GM10248 (cell line): Measurements from ENCODE around the gene OR52N2.

ENCODE experiments used
- CTCF ChIA-PET: fragments of 300-600 bp; sonication (Branson Sonifier 250); formaldehyde crosslinking; extraction: SDS; loops from one replicate; lab custom pipeline; 2021; ENCODE audit warnings: antibody characterized with exemption; lab: Yijun Ruan, JAX
- POLR2A ChIA-PET: fragments of 350-650 bp; sonication (Branson Sonifier 250); formaldehyde crosslinking; extraction: SDS; loops from one replicate; lab custom pipeline; 2020; ENCODE audit warnings: antibody characterized with exemption; lab: Yijun Ruan, JAX
- DNase-seq: peaks from one replicate; pipeline ENCODE4 v3.0.0; 2012; ENCODE audit errors: extremely low spot score
- TF ChIP-seq, protein P1 (sequence below): IDR thresholded peaks from 2 replicates; pipeline ENCODE4 v1.5.1; 2012; ENCODE audit warnings: mild to moderate bottlenecking, low read depth; ENCODE audit errors: extremely low read depth, missing control alignments, control extremely low read depth

The OR52N2 gene

DNA sequence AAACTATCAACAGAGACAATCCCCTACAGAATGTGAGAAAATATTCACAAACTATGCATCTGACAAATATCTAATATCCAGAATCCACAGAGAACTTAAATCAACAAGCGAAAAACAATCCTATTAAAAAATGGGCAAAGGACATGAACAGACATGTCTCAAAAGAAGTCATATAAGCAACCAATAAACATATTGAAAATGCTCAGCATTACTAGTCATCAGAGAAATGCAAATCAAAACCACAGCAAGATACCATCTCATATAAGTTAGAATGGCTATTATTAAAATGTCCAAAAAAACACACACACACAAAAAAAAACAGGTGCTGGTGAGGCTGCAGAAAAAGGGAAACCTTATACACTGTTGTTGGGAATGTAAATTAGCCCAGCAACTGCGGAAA, 57.1 kb downstream of the OR52N2 start:
- POLR2A ChIA-PET: no interaction called here
- TF ChIP-seq, protein P1, sequence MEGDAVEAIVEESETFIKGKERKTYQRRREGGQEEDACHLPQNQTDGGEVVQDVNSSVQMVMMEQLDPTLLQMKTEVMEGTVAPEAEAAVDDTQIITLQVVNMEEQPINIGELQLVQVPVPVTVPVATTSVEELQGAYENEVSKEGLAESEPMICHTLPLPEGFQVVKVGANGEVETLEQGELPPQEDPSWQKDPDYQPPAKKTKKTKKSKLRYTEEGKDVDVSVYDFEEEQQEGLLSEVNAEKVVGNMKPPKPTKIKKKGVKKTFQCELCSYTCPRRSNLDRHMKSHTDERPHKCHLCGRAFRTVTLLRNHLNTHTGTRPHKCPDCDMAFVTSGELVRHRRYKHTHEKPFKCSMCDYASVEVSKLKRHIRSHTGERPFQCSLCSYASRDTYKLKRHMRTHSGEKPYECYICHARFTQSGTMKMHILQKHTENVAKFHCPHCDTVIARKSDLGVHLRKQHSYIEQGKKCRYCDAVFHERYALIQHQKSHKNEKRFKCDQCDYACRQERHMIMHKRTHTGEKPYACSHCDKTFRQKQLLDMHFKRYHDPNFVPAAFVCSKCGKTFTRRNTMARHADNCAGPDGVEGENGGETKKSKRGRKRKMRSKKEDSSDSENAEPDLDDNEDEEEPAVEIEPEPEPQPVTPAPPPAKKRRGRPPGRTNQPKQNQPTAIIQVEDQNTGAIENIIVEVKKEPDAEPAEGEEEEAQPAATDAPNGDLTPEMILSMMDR: no peak
- no peak for DNase-seq
- CTCF ChIA-PET: no interaction called here
